Activated B cell treated with CpG ODN at 0.5 μM for 24 hours (primary cell): ENCODE data around the gene CDC14A. TPM values are rescaled to one million over a fixed set of nuclear protein-coding genes. Genes with fewer than 3 reads are reported as not detected.

Source experiments
- ATAC-seq: fragments of 200-7000 bp; cut with Tn5 transposase; one replicate; pipeline ENCODE4 v1.10.0; 2021; ENCODE audit warnings: low read depth, mild to moderate bottlenecking, moderate library complexity
- CTCF ChIA-PET: fragments of 350-600 bp; sonication (Branson Sonifier 250); formaldehyde crosslinking; loops from one replicate; lab custom pipeline; 2021; ENCODE audit warnings: antibody characterized with exemption; lab: Charles Lee
- POLR2A ChIA-PET: fragments of 350-600 bp; sonication (Branson Sonifier 250); formaldehyde crosslinking; loops from one replicate; lab custom pipeline; 2021; ENCODE audit warnings: antibody characterized with exemption; lab: Charles Lee
- DNase-seq: peaks from one replicate; pipeline ENCODE4 v3.0.0; 2022
- H3K27ac Mint-ChIP-seq: one replicate; pipeline ENCODE4 v1.8.0; 2020; ENCODE audit warnings: mixed read lengths
- H3K27me3 Mint-ChIP-seq: one replicate; pipeline ENCODE4 v1.8.0; 2021; ENCODE audit warnings: mixed read lengths
- H3K36me3 Mint-ChIP-seq: one replicate; pipeline ENCODE4 v1.8.0; 2021; ENCODE audit warnings: low read depth, mixed read lengths
- H3K4me1 Mint-ChIP-seq: one replicate; pipeline ENCODE4 v1.8.0; 2021; ENCODE audit warnings: mixed read lengths
- H3K4me3 Mint-ChIP-seq: one replicate; pipeline ENCODE4 v1.8.0; 2020; ENCODE audit warnings: mild to moderate bottlenecking, mixed read lengths
- H3K9me3 Mint-ChIP-seq: one replicate; pipeline ENCODE4 v1.8.0; 2020; ENCODE audit warnings: mixed read lengths
- intact Hi-C: fragments of 100-400 bp; cut with micrococcal nuclease; formaldehyde crosslinking; loops from one replicate; pipeline ENCODE4 v1.15.1; 2024
- total RNA-seq: library from RNA; stranded (reverse); gene quantifications from 2 replicates; pipeline ENCODE4 v1.2.3, GENCODE V29; 2022
- TF ChIP-seq, protein P1 (sequence below): fragments of 200-600 bp; IDR thresholded peaks from one replicate; pipeline ENCODE4 v1.8.0; 2022; ENCODE audit warnings: antibody characterized with exemption, mild to moderate bottlenecking

CDC14A gene
- total RNA-seq, 1 donor from 2014 or later = 16.8 TPM

DNA sequence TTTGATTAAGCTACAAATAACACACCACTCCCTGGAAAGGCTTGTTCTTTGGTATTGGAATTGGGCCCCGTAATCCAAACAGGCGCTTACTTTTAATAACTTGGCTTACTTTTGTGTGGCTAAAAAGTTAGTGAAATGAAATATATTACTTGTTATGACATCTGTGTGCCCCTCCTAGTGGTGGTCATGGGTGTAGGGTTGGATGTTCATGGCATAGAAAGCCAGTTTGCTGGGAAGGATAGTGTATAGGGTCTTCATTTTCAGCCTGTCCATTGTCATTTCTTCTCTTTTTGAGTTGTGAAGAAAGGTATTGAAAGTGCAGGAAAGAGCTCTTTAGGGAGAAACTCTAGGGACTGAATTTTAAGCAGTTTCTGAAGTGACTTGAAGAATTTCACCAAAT, 5.9 kb downstream of the CDC14A start:
- POLR2A ChIA-PET = no interaction called here
- ATAC-seq (peak; percentile 38), DNase-seq (no peak)
- Mint-ChIP-seq H3K36me3 (peaks cover 40% of the 10 kb centered on the region), H3K27ac (peak overlapping the region; percentile 50), H3K9me3 (peaks cover 2% of the 10 kb centered on the region), H3K27me3 (no peaks in the 10 kb centered on the region), H3K4me1 (peaks cover 80% of the 10 kb centered on the region), H3K4me3 (no peak overlapping the region)
- CTCF ChIA-PET = interaction anchor here (0.9 to 1.9 kb wide), 4 partner anchors 91 to 109 kb away, joined by 3 to 8 read pairs (median 6); partner anchors contain the start of gene DBT
- intact Hi-C loops = loop anchor here (2.0 kb wide), 1 partner anchor 549 kb away; no protein-coding TSS in a partner anchor
- TF ChIP-seq, protein P1, sequence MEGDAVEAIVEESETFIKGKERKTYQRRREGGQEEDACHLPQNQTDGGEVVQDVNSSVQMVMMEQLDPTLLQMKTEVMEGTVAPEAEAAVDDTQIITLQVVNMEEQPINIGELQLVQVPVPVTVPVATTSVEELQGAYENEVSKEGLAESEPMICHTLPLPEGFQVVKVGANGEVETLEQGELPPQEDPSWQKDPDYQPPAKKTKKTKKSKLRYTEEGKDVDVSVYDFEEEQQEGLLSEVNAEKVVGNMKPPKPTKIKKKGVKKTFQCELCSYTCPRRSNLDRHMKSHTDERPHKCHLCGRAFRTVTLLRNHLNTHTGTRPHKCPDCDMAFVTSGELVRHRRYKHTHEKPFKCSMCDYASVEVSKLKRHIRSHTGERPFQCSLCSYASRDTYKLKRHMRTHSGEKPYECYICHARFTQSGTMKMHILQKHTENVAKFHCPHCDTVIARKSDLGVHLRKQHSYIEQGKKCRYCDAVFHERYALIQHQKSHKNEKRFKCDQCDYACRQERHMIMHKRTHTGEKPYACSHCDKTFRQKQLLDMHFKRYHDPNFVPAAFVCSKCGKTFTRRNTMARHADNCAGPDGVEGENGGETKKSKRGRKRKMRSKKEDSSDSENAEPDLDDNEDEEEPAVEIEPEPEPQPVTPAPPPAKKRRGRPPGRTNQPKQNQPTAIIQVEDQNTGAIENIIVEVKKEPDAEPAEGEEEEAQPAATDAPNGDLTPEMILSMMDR = no peak

DNA sequence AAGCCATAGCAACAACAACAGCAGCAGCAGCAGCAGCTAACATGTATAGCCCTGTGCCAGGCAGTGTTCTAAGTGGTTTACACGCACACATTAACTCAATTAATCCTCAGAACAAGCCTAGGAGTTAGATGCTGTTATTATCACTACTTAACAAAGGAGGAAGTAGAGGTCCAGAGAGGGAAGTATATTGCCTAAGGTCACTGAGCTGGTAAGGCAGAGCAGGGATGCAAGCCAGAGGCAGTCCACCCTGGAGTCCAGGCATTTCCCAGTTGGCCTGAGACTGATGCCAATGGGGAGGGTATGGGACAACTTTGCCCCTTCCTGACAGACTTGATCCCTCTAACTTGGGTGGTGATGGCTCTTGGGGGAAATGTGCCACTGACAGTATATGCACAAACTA, 6.8 kb downstream of the CDC14A start:
- Mint-ChIP-seq H3K27ac (peak overlapping the region; percentile 48), H3K4me3 (no peak overlapping the region), H3K4me1 (peaks cover 70% of the 10 kb centered on the region), H3K36me3 (peaks cover 39% of the 10 kb centered on the region), H3K9me3 (peaks cover 2% of the 10 kb centered on the region), H3K27me3 (no peaks in the 10 kb centered on the region)
- ChIA-PET POLR2A (no interaction called here), CTCF (interaction anchor here (1.7 kb wide), 1 partner anchor 100 kb away, joined by 7 read pairs; no protein-coding TSS in a partner anchor)
- TF ChIP-seq, protein P1 = no peak
- intact Hi-C loops = loop anchor here (2.0 kb wide), 1 partner anchor 550 kb away; no protein-coding TSS in a partner anchor
- DNase-seq = no peak
- ATAC-seq = peak; percentile 46

DNA sequence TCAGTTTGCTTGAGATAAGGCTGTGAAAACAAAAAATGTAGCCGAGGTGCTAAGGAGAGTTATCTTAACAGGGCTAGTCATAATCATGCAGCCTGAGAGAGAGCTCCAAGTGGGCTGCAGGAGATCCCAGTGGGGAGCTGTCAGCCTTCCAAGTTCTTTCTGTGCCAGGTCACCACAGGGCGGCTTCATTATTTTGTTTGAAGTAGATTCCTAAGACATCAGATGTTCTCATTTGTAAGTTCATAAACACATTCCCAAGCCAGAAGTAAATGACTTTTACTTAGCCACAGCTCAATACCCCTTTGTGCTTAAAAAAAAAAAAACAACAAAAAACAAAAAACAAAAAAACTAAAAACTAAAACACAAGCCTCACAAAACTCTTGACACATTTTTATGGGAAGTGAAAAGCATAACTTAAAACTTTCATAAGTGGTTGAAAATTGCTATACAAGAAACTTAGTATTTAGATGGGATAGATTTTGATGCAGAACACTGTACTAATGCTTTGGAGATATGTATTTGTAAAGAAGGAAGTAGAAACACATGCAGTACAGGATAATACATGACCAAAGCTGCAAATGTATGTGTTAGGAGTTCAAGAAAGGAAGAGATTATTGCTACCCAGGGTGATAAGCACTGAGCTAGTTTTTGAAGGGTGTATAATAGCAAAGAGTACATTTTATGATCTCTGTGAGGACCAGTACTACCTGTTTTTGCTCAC, 8.6 kb downstream of the CDC14A start:
- ATAC-seq = no peak
- Mint-ChIP-seq H3K4me3 (no peak overlapping the region), H3K4me1 (peaks cover 61% of the 10 kb centered on the region), H3K9me3 (peaks cover 2% of the 10 kb centered on the region), H3K27me3 (no peaks in the 10 kb centered on the region), H3K36me3 (peaks cover 35% of the 10 kb centered on the region), H3K27ac (no peak overlapping the region)
- POLR2A ChIA-PET = interaction anchor here (0.7 kb wide), 1 partner anchor 96 kb away, joined by 4 read pairs; no protein-coding TSS in a partner anchor
- CTCF ChIA-PET = interaction anchor here (1.4 kb wide), 1 partner anchor 95 kb away, joined by 3 read pairs; no protein-coding TSS in a partner anchor
- no peak for DNase-seq
- intact Hi-C loops = loop anchor here (1.0 kb wide), 1 partner anchor 8 kb away; no protein-coding TSS in a partner anchor
- TF ChIP-seq, protein P1 = no peak

DNA sequence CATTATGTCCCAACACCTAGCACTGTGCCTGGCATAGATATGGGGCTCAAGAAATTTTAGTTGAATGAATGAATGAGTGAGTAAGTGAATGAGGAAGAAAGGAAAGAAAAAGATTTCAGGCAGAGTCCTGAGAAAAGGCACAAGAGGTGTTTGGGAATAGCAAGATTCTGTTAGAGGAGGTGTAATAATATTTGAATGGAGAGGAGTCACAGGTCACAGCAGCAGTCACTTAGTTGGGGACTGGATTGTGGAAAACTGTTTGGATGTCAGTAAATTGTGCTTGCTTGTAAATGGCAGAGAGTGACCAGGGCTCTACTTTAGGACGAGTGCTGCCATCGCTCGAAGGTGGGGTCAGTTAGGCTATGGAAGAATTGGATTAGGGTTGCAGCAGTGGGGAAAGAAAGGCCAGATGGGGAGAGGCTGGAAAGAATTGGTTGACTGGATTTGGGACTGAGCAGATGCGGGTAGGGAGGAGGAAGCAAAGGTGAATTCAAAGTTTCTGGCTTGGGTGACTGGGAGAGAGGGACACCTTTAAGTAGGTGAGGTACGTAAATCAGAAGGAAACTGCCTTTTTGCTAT, 9.3 kb downstream of the CDC14A start:
- Mint-ChIP-seq H3K27me3 (no peaks in the 10 kb centered on the region), H3K9me3 (peaks cover 2% of the 10 kb centered on the region), H3K36me3 (peaks cover 32% of the 10 kb centered on the region), H3K4me1 (peaks cover 57% of the 10 kb centered on the region), H3K4me3 (no peak overlapping the region), H3K27ac (no peak overlapping the region)
- intact Hi-C loops = loop anchor here (1.0 kb wide), 1 partner anchor 8 kb away; no protein-coding TSS in a partner anchor
- DNase-seq (no peak), ATAC-seq (no peak)
- ChIA-PET CTCF (interaction anchor here (1.4 kb wide), 1 partner anchor 94 kb away, joined by 3 read pairs; no protein-coding TSS in a partner anchor), POLR2A (no interaction called here)
- TF ChIP-seq, protein P1 = no peak
